Activated T-helper 9 cell treated with anti-CD3 and anti-CD28 coated beads, Interleukin-2, amount 50 U/mL, for 16 hours (primary cell): ENCODE measurements around the gene BCL2.
A peak's percentile ranks its signal among the peaks of the same experiment; 100 is the strongest.
"Not testable (repeated sequence)": the region's sequence is repeated elsewhere in the genome, so short reads cannot be mapped to it uniquely, and the experiment has no call there.

Experiments used
- DNase-seq: peaks from one replicate; pipeline ENCODE4 v3.0.0-alpha.2; 2020; ENCODE audit warnings: low read depth

BCL2 gene

DNA sequence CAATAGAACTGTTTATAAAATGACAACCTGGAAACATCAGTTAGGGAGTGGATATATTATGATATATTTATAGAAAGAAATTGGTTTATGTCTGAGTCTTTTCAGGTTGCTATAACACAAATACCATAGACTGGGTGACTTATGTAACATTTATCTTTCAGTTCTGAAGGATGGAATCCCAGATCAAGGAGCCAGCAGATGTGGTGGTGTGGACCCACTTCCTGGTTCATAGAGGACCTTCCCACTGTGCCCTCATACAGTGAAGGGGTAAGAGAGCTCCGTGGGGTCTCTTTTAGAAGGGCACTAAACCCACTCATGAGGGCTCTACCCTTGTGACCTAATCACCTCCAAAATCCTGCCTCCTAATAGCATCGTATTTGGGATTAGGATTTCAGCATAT lies 86.7 kb downstream of the BCL2 start:
- DNase-seq = no peak

DNA sequence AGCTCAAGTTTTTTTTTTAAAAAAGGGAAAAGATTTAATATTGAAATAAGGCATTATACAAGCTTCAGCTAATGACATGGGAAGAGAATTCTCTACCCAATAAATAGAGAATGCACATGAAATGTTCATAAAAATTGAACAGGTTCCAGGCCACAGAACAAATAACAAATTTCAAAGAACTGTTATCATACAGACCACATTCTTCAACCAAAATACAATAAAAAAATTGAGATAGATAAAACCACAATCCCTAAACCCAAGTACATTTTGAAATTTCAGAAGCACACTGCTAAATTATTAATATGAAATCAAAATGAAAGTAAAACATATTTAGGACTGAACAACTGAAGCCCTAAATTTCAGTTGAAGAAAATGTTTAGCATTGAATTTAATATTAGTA lies 89.6 kb downstream of the BCL2 start:
- DNase-seq = no peak

DNA sequence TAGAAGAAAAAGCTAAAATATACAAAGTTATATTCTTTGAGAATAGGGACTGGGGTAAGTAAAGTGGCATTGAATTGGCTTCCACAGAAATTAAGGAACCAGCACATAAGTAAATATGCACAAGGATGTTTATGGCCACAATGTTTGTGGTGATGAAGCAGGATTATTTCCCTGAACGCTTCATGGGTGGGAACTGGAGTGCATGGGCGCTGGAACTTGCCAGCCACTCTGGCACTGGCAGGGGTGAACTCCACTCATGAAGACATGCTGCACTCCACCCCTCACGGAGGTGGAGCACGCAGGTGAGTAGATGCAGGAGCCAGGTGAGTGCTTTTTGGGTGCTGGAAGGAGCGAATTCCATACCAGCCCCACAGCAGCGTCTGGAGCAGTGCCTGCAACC lies 94.1 kb downstream of the BCL2 start:
- no peak for DNase-seq

DNA sequence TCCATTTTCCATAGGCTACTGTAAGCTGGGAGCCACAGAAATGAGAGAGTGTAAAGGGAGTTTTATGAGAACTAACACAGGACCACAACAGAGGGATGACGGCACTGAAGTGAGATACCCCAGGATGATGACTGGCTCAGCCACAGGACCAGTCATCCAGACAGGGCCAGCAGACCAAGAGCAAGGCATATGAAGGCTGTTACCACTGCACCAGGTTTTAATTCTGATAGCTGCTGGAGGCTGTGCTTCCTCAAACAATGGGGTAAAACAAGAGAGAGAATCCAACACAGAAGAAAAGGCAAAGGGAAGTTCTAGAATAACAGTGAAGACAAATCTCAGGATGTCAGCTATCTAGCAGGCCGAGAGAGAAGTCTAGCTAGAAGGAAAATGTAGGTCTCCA lies 94.9 kb downstream of the BCL2 start:
- DNase-seq = peak; percentile 36

DNA sequence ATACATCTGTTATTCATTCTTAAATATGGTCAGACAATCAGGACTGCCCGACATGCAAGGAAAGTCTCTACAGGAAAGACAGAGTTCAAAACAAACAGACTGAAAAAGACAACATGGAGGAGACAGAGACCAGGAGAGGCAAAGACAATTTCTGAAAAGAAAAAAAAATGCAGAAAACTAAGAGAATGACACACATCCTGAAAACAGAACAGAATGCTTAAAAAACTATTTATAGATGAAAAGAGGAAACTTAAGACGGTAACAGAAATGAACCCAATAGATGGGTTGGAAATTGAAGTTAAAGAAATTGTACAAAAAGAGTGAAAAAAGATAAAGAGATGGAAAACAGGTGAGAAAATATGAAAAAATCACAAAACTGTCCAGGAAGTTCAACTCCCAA lies 95.7 kb downstream of the BCL2 start:
- no peak for DNase-seq

DNA sequence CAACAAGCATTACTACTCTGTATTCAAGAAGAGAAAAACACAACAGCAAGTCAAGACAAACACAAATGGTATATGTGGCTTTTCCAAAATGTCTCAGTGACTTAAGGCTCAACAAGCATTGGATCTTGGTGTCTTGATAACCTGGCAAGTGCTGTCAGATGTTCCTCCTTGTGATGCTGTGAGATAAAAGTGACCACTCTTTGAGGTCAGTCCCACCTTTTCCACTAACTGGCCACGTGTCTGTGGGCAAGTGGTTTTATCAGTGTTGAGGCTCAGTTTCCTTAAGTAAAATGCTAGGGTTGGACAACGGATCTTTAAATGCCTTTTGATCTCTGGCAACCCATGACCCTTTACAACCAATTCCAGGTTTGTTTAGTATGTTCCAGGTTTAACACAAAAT lies 98.7 kb downstream of the BCL2 start:
- no peak for DNase-seq

DNA sequence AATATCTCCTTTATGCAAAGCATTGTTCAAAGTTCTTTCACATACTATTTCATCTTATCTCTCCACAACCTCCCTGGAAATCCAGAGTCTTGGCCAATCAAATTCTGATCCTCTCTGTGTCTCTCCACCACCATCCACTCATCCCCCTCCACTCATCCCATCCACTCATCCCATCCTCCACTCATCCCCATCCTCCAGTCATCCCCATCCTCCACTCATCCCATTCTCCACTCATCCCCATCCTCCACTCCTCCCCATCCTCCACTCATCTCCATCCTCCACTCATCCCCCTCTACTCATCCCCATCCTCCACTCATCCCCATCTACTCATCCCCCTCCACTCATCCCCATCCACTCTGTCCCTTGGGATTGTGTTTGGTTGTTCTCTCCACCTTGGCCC lies 101.1 kb downstream of the BCL2 start:
- DNase-seq = no peak

DNA sequence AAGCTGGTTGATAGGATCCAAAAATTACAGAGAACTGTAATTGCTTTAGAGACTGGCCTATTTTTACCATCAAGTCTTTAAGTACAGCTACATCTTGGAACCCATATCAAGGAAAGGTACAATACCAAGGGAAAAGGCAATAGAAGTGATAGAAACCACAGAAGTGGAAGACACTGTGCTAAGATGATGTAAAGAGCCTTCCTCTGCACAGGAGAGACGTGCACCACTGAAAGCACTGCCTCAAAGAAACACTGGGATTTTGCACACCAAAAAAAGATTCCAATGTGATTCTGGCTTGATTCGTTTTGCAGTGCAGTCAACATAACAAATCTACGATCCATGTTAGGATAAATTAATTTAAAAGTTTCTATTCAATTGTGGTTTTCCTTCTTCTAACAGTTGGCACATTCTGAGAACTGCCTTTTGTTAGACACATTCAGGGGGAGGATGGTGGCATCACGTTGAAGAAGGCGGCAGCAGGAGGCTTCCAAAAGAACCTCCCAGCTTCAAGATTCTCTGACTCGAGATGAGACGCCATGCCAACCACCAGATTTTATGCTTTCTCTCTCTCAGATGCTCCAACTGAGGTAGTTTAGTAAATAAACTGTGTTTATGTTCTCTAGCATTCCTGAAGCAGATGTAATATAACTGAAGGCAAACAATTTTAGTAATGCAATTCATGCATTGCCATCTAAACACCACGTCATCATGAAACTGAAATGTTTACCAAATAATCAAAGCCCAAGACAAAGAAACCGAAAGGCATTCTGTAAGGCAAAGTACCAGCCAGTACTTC lies 102.9 kb downstream of the BCL2 start:
- no peak for DNase-seq

DNA sequence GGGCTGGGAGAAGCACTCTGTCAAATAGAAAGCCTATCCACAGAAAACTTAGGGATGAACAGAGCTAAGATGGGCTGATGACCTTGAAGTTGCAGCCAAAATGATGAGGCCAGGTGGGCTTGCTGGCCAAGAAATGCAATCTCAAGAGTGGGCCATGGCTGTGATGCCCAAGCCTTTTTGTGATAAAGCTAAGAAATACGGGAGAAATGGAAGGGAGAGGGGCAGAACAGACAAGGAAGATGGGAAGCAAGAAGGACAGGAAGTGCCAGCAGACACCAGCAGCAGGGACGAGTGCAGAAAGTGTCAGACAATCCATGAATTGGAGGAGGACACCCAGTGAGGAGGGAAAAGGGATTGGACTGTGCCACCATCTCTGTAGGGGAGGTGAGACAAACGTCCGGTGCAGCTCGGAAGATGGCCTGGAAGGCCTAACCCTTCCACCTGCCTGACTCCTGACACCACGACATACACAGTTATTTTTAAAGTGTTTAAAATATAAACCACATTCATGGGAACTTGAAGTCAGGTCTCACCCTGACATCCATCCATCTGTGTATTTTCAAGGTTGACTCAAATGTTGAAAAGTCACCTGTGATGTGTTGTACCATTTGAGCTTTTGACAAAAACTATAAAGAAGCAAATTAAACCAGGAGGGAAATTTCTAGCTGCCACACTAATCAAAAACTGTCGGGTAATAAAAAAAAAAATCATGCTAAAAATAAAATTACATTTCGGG lies 105.5 kb downstream of the BCL2 start:
- no peak for DNase-seq

DNA sequence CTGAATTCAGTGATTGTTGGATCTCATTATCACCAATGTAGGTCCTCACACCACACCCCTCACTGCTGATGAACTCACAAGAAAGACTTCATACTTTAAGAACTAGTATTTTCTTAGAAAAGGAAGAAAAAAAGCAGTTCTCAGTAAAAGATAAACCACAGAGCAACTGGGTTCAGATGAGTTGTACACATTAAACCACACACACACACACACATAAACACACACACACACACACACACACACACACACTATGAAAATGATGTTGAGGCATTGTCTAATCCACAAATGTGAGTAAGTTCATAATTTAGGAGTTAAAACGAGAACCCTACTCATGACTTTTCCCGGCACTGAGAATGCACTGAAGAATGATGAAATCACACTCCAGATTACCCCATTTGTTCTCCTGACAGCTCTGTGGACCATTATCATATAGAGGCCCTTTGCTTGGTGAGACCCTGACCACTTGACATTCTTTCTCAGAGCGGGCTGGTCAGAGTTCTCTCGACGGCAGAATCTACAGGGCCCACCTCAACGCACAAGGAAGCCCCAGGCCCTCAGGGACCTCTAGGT lies 106.2 kb downstream of the BCL2 start:
- DNase-seq = no peak

DNA sequence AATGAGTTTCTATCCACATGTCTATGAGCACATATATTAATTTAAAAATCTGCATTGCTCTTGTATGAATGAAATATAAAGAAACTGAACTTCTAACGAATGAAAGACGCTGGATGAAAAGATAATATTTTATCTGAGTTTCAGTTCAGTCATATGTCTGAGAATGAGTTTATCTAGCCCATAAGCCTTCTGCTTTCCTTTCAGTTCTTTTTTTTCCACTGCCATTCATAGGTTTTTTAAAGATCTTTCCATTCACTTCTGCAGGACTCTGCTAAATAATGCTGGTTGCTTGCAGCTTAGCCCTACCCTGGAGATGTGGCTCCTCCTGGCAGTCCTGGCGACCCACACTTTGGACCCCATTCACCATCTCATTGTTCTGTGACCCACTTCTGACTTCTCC lies 109.0 kb downstream of the BCL2 start:
- DNase-seq = no peak

DNA sequence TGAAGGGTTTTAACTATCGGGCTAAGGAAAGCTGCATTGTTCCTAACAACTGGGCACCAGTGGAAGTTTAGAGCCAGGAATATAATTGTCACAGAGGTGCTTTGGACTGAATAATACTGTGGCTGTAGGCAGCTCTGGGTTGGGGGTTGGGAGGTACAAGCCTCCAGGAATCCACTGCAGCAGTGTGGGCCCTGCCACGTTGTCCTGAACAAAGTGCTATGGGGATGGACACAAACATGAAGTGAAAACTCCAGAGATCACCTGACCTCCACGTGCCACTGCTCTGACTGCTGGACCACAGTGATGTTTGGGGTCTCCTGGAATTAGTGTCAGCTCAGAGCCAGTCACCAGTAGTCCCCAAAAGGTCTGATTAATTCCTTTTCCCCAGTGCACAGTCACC lies 110.9 kb downstream of the BCL2 start:
- no peak for DNase-seq

DNA sequence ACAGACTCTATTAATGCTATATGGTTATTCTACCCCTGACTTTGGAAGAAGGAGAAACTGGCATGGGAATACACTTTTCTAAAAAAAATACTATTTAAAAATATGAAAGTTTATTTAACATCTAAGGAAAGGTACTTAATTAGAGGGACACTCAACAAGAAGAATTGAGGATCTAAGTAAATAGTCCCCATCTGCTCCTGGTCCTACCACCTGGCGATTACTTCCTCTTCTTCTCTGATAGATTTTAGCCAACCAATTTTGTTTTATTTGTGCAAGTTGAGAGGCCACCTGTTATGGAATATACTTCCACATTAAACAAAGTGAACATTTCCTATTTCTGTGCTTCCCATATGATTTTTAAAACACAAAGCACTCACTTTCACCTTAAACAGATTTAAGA lies 111.7 kb downstream of the BCL2 start:
- no peak for DNase-seq

DNA sequence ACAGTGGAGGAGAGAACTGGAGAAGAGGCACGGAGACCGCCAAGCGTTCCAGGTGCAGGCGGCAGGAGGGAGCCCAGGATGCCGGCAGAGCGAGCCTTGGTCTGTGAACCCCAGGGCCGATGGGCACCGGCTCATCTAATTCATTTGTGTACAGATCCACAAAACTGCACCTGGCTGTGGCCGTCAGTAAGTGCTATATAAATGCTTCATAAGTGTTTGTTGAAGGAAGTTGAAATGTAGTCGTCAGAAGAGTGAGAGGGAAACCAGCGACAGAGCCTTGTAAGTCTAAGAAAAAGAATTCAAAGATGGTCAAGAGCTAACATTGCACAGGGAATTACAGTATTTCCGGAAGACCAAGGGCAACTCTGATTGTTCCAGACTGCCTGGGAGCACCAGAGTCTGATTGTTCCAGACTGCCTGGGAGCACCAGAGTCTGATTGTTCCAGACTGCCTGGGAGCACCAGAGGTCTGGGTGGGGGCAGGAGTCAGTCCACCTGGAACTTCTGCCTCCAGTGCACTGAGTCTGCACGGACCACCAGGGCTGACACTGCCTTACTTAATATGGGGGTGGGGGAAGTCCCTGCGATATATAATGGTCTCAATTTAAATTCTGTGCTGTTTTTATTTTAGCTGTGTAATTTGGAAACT lies 112.3 kb downstream of the BCL2 start:
- no peak for DNase-seq

DNA sequence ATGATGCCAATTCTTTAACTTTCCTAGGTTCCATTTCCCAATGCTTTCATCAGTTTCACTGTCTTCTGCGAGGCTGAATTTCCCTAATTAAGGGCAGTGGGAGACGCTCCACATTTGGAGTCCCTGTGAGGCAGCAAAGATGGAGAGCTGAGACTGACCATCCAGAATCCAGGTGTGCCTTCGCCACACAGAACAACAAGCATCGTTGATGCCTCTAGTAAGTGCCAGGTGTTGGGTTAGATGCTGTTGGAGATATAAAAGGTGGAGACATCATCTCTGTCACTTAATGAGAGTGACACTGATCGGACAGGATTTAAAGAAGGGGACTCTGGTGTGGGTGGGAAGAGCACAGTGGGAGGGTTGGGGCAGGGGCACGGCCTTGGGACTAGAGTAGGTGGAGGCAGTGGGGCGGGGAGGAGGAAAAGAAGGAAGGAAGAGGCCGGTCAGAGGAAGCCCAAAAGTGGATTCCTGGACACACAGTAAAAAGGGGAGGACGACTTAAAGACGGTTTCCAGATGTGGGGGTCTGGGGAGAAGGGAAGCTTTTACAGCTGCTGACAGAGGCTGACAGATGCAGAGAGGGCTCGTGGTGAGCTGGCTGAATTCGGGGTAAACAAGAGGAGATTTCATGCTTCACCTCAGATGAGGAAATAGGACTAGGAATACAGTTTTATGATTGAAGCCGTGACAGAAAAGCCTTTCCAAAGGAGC lies 113.0 kb downstream of the BCL2 start:
- no peak for DNase-seq

DNA sequence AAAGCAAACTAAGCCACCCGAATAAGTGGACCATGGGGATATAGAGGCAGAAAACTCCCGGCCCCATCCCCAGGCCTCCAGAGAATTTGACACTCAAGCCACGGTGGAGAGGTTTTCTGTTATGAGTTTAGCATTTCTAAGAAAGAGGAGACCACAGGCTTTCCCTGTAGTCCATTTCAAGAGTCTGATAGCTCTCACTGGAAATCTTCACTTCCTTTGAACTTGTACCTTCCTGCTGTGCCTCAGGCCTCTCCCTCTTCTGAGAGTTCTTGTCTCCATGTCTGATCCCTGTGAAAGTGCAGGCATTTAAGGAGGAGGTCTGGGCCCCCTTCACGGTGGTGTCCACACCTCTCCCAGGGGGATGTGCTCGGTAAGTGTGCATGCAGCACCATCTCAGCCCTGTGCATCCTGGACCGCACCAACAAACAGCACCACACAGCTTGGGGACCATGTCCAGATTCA lies 113.7 kb downstream of the BCL2 start:
- no peak for DNase-seq

DNA sequence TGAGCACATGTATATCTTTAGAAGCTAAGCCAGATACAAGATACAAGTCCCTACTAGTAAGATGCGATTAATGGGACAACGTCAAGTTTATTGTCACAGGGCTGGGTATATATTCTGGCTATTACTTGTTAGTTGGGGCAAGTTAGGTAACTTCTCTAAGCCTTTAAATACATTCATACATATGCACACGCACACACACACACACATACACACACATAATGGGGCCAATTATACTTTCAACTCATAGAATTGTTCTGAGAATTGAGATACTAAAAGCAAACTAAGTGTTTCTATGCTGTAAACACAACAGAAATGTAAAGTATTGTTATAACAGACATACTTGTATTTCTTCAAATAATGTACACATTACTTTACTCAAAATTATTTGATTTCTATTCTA lies 116.1 kb downstream of the BCL2 start:
- no peak for DNase-seq

DNA sequence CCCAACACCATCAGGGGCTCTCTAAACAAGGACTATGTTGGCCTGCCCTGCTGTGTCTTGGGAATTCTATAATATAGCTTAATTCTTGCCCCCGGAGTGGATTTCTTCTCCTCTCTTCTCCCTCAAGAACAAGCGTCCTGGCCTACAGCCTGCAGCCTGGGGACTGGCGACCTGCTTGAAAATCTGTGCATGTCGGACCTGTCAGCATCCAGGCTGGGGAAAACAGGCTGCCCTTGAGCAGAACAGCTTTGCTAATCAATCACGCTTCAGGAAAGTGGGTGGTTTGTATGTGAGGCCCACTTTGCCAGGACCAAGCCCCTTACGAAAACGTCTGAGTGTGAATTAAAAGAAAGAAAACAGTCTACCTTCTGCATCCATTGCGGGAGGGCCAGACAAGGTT lies 116.7 kb downstream of the BCL2 start:
- no peak for DNase-seq

DNA sequence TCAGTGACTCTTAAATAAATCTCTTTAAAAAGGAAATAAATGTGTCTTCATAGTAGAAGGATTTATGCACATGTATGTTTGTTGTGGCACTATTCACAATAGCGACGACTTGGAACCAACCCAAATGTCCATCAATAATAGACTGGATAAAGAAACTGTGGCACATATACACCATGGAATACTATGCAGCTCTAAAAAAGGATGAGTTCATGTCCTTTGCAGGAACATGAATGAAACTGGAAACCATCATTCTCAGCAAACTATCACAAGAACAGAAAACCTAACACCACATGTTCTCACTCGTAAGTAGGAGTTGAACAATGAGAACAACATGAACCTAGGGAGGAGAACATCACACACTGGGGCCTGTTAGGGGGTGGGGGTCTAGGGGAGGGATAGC lies 118.1 kb downstream of the BCL2 start:
- not testable (repeated sequence) for DNase-seq

DNA sequence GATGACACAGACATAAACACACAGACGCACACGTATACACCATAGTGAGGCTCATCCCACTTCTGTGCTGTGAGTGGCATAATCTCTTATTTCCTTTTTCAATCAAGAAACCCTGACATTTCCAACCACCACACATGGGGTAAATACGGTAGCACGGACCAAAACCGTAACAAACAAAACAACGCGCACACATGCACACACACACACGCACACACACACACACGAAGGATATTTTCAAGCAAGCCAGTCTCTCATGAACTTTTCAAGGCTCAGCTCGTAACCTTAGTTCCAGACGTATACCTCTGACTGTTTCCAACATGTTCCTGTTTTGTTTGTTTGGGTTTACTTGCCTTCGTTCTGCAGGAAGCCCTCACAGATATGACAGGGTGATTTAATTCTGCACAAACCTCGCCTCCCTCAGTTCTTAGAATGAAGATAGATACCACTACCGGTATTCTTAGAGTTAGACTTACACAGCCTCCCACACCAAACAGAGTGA lies 119.8 kb downstream of the BCL2 start:
- no peak for DNase-seq

DNA sequence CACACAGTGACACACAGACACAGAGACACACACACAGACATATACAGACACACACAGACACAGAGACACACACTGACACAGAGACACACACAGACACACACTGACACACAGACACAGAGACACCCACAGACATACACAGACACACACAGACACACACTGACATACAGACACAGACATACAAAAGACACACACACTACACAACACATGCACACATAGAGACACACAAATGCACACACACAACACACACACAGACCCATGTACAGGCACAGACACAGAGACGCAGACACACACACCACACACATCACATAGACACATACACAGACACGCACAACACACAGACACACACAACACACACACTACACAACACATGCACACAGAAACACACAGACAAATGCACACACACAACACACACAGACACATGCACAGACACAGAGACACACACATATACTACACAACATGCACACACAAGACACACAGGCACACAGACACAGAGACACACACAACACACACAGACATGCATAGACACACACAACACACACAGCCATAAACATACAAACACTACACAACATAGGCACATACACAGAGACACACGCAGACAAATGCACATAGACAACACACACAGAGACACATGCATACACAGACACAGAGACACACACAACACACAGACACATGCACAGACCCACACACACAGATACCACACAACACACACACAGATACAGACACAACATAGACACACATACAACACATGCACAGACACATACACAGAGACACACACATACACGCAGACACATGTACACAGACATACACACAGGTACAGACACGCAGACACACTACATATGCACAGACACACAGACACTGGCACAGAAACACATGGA lies 120.5 kb downstream of the BCL2 start:
- no peak for DNase-seq
